Neuronal stem cell (in vitro differentiated cells): ENCODE results near the gene ENG.

ENCODE experiments used
- DNase-seq: peaks from one replicate; pipeline ENCODE4 v3.0.0-alpha.2; 2013; ENCODE audit warnings: low spot score
- H2AFZ ChIP-seq: one replicate; pipeline ENCODE4 v1.6.1; 2013; ENCODE audit warnings: mild to moderate bottlenecking, low read length, inconsistent platforms
- H2AK5ac ChIP-seq: 2 replicates; pipeline ENCODE4 v1.6.1; 2013; ENCODE audit warnings: low read depth, mild to moderate bottlenecking, inconsistent platforms, low read length, moderate library complexity, mixed read lengths
- H2BK120ac ChIP-seq: 2 replicates; pipeline ENCODE4 v1.6.1; 2013; ENCODE audit warnings: low read depth, mild to moderate bottlenecking, inconsistent platforms, low read length, moderate library complexity, mixed read lengths
- H2BK12ac ChIP-seq: one replicate; pipeline ENCODE4 v1.6.1; 2013; ENCODE audit warnings: low read length, inconsistent platforms
- H2BK15ac ChIP-seq: 2 replicates; pipeline ENCODE4 v1.6.1; 2013; ENCODE audit warnings: mild to moderate bottlenecking, low read length, inconsistent platforms, mixed read lengths
- H2BK5ac ChIP-seq: one replicate; pipeline ENCODE4 v1.6.1; 2013; ENCODE audit warnings: inconsistent platforms, mild to moderate bottlenecking, low read length, moderate library complexity
- H3K14ac ChIP-seq: one replicate; pipeline ENCODE4 v1.6.1; 2013; ENCODE audit warnings: low read length, inconsistent platforms
- H3K18ac ChIP-seq: 2 replicates; pipeline ENCODE4 v1.6.1; 2013; ENCODE audit warnings: low read length, inconsistent platforms
- H3K23ac ChIP-seq: 2 replicates; pipeline ENCODE4 v1.6.1; 2013; ENCODE audit warnings: low read depth, mild to moderate bottlenecking, mixed read lengths, low read length, inconsistent platforms; ENCODE audit not compliant: poor library complexity
- H3K27ac ChIP-seq: replicated peaks from 3 replicates; pipeline ENCODE4 v1.5.1; 2013; ENCODE audit warnings: low read length, inconsistent platforms
- H3K27me3 ChIP-seq, 3 experiments: 2 replicates each; pipeline ENCODE4 v1.6.1; 2013; ENCODE audit warnings: low read length in 3 of 3, mild to moderate bottlenecking in 2 of 3, inconsistent platforms in 1 of 3, low read depth in 1 of 3, mixed read lengths in 1 of 3, moderate library complexity in 1 of 3; ENCODE audit not compliant: control insufficient read depth in 3 of 3, insufficient read depth in 3 of 3
- H3K36me3 ChIP-seq, 2 donors: replicated peaks in 1 of 2; 2 replicates each; pipeline ENCODE4 v1.6.1; 2013; ENCODE audit warnings: low read length in 2 of 2; ENCODE audit not compliant: control insufficient read depth in 2 of 2, insufficient read depth in 2 of 2
- H3K4ac ChIP-seq: 2 replicates; pipeline ENCODE4 v1.6.1; 2013; ENCODE audit warnings: inconsistent platforms, mild to moderate bottlenecking, low read length, moderate library complexity
- H3K4me1 ChIP-seq, 2 donors: 1 replicate in 1 of 2; 2 replicates in 1 of 2; pipeline ENCODE4 v1.6.1; 2013; ENCODE audit warnings: low read length in 2 of 2, low read depth in 1 of 2; ENCODE audit not compliant: control insufficient read depth in 2 of 2, insufficient read depth in 1 of 2
- H3K4me2 ChIP-seq: one replicate; pipeline ENCODE4 v1.6.1; 2013; ENCODE audit warnings: mild to moderate bottlenecking, low read length, inconsistent platforms; ENCODE audit not compliant: insufficient read depth, poor library complexity, severe bottlenecking
- H3K4me3 ChIP-seq, 2 donors: 2 replicates each; pipeline ENCODE4 v1.5.1; 2013; ENCODE audit warnings: low read length in 2 of 2, mild to moderate bottlenecking in 2 of 2, inconsistent platforms in 1 of 2, moderate library complexity in 1 of 2
- H3K79me1 ChIP-seq: one replicate; pipeline ENCODE4 v1.6.1; 2013; ENCODE audit warnings: low read depth, mild to moderate bottlenecking, inconsistent platforms, low read length, moderate library complexity
- H3K9ac ChIP-seq: one replicate; pipeline ENCODE4 v1.6.1; 2013; ENCODE audit warnings: mild to moderate bottlenecking, low read depth, low read length, inconsistent platforms; ENCODE audit not compliant: poor library complexity
- H3K9me3 ChIP-seq, 2 donors: replicated peaks in 1 of 2; 2 replicates each; pipeline versions ENCODE3 to v1.6.1; 2013; ENCODE audit warnings: low read length in 2 of 2, mild to moderate bottlenecking in 2 of 2, inconsistent platforms in 1 of 2, low read depth in 1 of 2, mixed read lengths in 1 of 2, moderate library complexity in 1 of 2; ENCODE audit not compliant: control insufficient read depth in 2 of 2, insufficient read depth in 1 of 2
- H4K8ac ChIP-seq: one replicate; pipeline ENCODE4 v1.6.1; 2013; ENCODE audit warnings: low read depth, mild to moderate bottlenecking, inconsistent platforms, low read length, moderate library complexity
- H4K91ac ChIP-seq: one replicate; pipeline ENCODE4 v1.6.1; 2013; ENCODE audit warnings: low read length, low read depth, mild to moderate bottlenecking, inconsistent platforms; ENCODE audit not compliant: poor library complexity
- WGBS, 2 donors: extraction: QIAGEN DNeasy Blood & Tissue Kit; methylation state at CpG; one replicate each; pipeline ENCODE4 v1.1.7; 2013; ENCODE audit warnings: missing lambda C conversion rate in 2 of 2, mixed read lengths in 1 of 2; ENCODE audit not compliant: insufficient read length in 2 of 2, insufficient replicate concordance in 1 of 2; ENCODE audit errors: extremely low coverage in 2 of 2; 5-methylcytosine and 5-hydroxymethylcytosine counted together

The ENG gene

GRCh38 chr9:127895811-127896210, 41.4 kb upstream of the ENG start:
- H3K27ac ChIP-seq, result no peak overlapping the region
- peaks cover 20% of the 10 kb centered on the region in 2 donors for H3K4me1 ChIP-seq
- H4K91ac ChIP-seq, result no peak overlapping the region
- no peak overlapping the region for H3K23ac ChIP-seq
- no peak overlapping the region for H2AFZ ChIP-seq
- H2BK15ac ChIP-seq, result peak overlapping the region; percentile 44
- peaks cover 42 to 54% of the 10 kb centered on the region in 2 donors for H3K36me3 ChIP-seq
- H3K14ac ChIP-seq, result no peak overlapping the region
- H3K4me2 ChIP-seq, result no peak overlapping the region
- H3K79me1 ChIP-seq, result peaks cover 6% of the 10 kb centered on the region
- H2BK5ac ChIP-seq, result peak overlapping the region; percentile 89
- no peak overlapping the region for H4K8ac ChIP-seq
- DNase-seq, result no peak
- WGBS, 2 donors, result no CpG with 5 or more reads among the region's 8 CpGs
- no peak overlapping the region for H3K4ac ChIP-seq
- H3K9ac ChIP-seq, result no peak overlapping the region
- H3K9me3 ChIP-seq, result peaks cover 16 to 35% of the 10 kb centered on the region in 2 donors
- no peak overlapping the region for H2BK120ac ChIP-seq
- no peaks in the 10 kb centered on the region for H3K27me3 ChIP-seq
- no peak overlapping the region for H3K4me3 ChIP-seq
- H2BK12ac ChIP-seq, result no peak overlapping the region
- peak overlapping the region; percentile 32 for H3K18ac ChIP-seq
- peak overlapping the region; percentile 40 for H2AK5ac ChIP-seq

GRCh38 chr9:127893392-127893791, 38.9 kb upstream of the ENG start:
- H3K18ac ChIP-seq, result no peak overlapping the region
- DNase-seq, result no peak
- no peak overlapping the region for H2BK120ac ChIP-seq
- H2AK5ac ChIP-seq, result no peak overlapping the region
- peaks cover 6% of the 10 kb centered on the region for H3K79me1 ChIP-seq
- no peaks in the 10 kb centered on the region for H3K27me3 ChIP-seq
- no peak overlapping the region for H2BK5ac ChIP-seq
- H3K9me3 ChIP-seq, result peaks cover 16 to 35% of the 10 kb centered on the region in 2 donors
- no peak overlapping the region for H3K23ac ChIP-seq
- no peak overlapping the region for H2BK15ac ChIP-seq
- H3K9ac ChIP-seq, result no peak overlapping the region
- no peak overlapping the region for H3K14ac ChIP-seq
- H3K4ac ChIP-seq, result no peak overlapping the region
- H4K8ac ChIP-seq, result no peak overlapping the region
- H3K4me1 ChIP-seq, result peaks cover 12 to 16% of the 10 kb centered on the region in 2 donors
- H4K91ac ChIP-seq, result no peak overlapping the region
- WGBS, 2 donors, result no CpG with 5 or more reads among the region's 4 CpGs
- H2BK12ac ChIP-seq, result no peak overlapping the region
- no peak overlapping the region for H3K4me2 ChIP-seq
- H3K36me3 ChIP-seq, result peaks cover 46 to 66% of the 10 kb centered on the region in 2 donors
- no peak overlapping the region for H2AFZ ChIP-seq
- no peak overlapping the region for H3K4me3 ChIP-seq
- no peak overlapping the region for H3K27ac ChIP-seq

GRCh38 chr9:127892831-127893230, 38.4 kb upstream of the ENG start:
- Histone ChIP-seq H3K4me2 (no peak overlapping the region), H3K36me3 (peaks cover 46 to 69% of the 10 kb centered on the region in 2 donors), H2AFZ (no peak overlapping the region), H2AK5ac (no peak overlapping the region), H3K4ac (no peak overlapping the region), H2BK120ac (no peak overlapping the region), H4K91ac (no peak overlapping the region), H3K79me1 (peaks cover 6% of the 10 kb centered on the region), H3K27ac (no peak overlapping the region), H3K4me3 (no peak overlapping the region), H2BK12ac (no peak overlapping the region), H3K23ac (no peak overlapping the region), H4K8ac (no peak overlapping the region), H3K9me3 (peaks cover 16 to 35% of the 10 kb centered on the region in 2 donors), H3K18ac (no peak overlapping the region), H3K4me1 (peaks cover 12 to 14% of the 10 kb centered on the region in 2 donors), H3K14ac (no peak overlapping the region), H3K9ac (no peak overlapping the region), H2BK5ac (no peak overlapping the region), H3K27me3 (no peaks in the 10 kb centered on the region), H2BK15ac (no peak overlapping the region)
- DNase-seq, result no peak
- WGBS, 2 donors, result no CpG with 5 or more reads among the region's 6 CpGs

- H3K23ac ChIP-seq, result peak overlapping the region; percentile 38
- H3K9me3 ChIP-seq, result peaks cover 18 to 26% of the 10 kb centered on the region in 2 donors
- no peak overlapping the region for H3K4me3 ChIP-seq
- H2AK5ac ChIP-seq, result no peak overlapping the region
- no peak overlapping the region for H3K4ac ChIP-seq
- no peak for DNase-seq
- no peak overlapping the region for H2BK120ac ChIP-seq
- H3K14ac ChIP-seq, result no peak overlapping the region
- no peak overlapping the region for H3K9ac ChIP-seq
- no peaks in the 10 kb centered on the region for H3K79me1 ChIP-seq
- no peak overlapping the region for H2BK15ac ChIP-seq
- H4K8ac ChIP-seq, result no peak overlapping the region
- no peak overlapping the region for H2AFZ ChIP-seq
- no peak overlapping the region for H4K91ac ChIP-seq
- no peaks in the 10 kb centered on the region for H3K27me3 ChIP-seq
- no peak overlapping the region for H2BK5ac ChIP-seq
- no peak overlapping the region for H3K4me2 ChIP-seq
- H2BK12ac ChIP-seq, result no peak overlapping the region
- no peak overlapping the region for H3K18ac ChIP-seq
- WGBS, 2 donors, result no CpG with 5 or more reads among the region's 3 CpGs
- peaks cover 48 to 70% of the 10 kb centered on the region in 2 donors for H3K36me3 ChIP-seq
- H3K4me1 ChIP-seq, result peaks cover 0 to 2% of the 10 kb centered on the region in 2 donors
- no peak overlapping the region for H3K27ac ChIP-seq
These were observed 35.6 kb upstream of the ENG start for GRCh38 chr9:127890053-127890452.
